GM18502 (cell line): ENCODE results near the gene PRRC2B.
A peak's percentile ranks its signal among the peaks of the same experiment; 100 is the strongest.
"Not testable (repeated sequence)": the region's sequence is repeated elsewhere in the genome, so short reads cannot be mapped to it uniquely, and the experiment has no call there.

Experiments
- ATAC-seq: cut with Tn5 transposase; IDR thresholded peaks from one replicate; pipeline ENCODE4 v1.9.1; 2021; ENCODE audit warnings: mild to moderate bottlenecking; ENCODE audit not compliant: unreplicated experiment, poor library complexity

Gene PRRC2B

GRCh38 chr9:131393622-131394463, at the start of gene PRRC2B:
Gene PRRC2B, plus strand, starts transcription at chr9:131394086. Its CDS starts 36,059 bp downstream, at chr9:131430145.
- peak; percentile 53 for ATAC-seq

DNA sequence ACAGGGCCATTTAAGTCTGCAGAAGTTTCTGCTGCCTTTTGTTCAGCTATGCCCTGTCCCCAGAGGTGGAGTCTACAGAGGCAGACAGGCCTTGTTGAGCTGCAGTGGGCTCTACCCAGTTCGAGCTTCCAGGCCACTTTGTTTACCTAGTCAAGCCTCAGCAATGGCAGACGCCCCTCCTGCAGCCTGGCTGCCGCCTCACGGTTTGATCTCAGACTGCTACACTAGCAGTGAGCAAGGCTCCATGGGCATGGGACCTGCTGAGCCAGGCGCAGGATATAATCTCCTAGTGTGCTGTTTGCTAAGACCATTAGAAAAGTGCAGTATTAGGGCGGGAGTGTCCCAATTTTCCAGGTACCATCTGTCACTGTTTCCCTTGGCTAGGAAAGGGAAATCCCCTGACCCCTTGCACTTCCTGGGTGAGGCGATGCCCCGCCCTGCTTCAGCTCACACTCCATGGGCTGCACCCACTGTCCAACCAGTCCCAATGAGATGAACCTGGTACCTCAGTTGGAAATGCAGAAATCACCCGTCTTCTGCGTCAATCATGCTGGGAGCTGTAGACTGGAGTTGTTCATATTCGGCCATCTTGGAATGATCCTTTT, 48.9 kb upstream of the PRRC2B start:
- ATAC-seq, result not testable (repeated sequence)

DNA sequence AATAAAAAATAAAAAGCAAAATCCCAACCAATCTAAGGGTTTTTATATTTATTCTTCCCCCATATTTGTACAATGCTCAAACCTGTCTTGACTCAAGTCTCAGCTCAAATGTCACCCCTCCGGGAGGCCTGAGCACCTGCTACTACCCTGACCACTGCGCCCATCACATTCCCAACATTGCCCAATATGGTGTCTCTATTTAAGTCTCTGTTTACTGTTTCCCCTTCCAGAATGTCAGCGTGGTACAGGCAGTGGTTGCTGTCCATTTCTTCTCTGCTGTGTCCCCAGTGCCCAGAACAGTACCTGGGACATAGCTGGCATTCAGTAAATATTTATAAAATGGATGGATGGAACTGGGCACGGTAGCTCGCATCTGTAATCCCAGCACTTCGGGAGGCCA, 47.3 kb upstream of the PRRC2B start:
- no peak for ATAC-seq

DNA sequence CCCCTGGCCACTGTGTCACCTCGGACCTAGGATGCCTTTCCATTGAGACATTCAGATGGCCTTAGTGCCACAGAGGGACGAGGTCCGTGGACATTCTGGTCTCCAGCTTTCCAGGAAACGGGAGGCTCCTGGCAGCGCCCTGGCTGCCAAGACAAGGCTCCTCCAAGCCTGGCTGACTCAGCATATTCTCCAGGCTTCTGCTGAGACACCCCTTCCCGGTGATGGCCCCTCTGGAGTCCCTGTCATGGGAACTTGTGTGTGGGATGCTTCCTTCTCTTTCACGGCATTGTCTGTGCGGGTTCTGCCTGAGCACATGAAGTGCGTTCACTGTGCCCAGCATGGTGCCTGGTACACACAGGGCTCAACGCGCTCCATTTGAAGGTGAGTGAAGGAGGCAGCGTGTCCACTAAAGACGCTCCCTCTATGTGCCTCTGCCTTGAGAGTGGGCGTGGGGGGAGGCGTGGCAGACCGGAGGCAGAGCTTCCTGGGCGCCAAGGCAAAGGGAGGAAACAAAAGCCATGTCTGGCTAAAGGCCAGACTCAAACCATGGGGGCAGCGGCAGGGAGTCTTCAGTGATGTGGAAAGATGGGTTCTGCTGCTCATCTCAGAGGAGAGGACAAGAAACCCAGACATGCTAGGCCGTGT, 46.4 kb upstream of the PRRC2B start:
- no peak for ATAC-seq

DNA sequence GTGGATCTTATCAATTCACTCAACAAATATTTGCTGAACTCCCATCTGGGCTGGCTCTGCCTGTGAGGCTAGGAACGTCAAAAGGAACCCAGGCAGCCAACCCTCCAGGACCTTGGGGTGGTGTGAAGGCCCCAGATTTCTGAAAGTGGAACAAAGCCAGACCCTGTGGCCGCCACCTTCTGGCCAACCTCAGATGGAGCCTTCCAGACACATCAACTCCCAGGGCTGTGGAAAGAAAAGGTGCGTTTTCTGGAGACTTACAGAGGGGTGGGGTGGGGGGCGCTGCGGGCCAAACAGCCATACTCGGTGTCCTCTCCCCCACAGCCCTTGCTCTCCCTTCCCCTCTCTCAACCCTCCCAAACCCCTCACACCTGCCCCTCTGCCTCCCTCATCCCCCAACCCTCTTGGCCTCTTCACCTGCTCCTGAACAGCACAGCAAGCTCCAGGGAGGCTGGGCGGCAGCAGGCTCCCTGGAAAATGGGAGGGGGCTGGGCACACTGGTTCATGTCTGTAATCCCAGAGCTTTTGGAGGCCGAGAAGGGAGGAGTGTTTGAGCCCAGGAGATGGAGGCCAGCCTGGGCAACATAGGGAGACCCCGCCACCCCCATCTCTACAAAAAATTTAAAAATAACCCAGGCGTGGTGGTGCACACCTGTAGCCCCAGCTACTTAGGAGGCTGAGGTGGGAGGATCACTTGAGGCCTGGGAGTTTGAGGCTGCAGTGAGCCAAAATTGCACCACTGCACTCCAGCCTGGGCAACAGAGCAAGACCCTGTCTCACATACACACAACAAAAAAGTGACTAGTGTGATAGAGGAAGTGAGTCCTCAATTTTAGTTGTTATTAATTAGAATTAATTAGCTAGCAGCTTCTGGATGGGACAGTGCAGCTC, 45.0 kb upstream of the PRRC2B start:
- no peak for ATAC-seq

- no peak for ATAC-seq
Measured at GRCh38 chr9:131349522-131349880, 44.4 kb upstream of the PRRC2B start.

DNA sequence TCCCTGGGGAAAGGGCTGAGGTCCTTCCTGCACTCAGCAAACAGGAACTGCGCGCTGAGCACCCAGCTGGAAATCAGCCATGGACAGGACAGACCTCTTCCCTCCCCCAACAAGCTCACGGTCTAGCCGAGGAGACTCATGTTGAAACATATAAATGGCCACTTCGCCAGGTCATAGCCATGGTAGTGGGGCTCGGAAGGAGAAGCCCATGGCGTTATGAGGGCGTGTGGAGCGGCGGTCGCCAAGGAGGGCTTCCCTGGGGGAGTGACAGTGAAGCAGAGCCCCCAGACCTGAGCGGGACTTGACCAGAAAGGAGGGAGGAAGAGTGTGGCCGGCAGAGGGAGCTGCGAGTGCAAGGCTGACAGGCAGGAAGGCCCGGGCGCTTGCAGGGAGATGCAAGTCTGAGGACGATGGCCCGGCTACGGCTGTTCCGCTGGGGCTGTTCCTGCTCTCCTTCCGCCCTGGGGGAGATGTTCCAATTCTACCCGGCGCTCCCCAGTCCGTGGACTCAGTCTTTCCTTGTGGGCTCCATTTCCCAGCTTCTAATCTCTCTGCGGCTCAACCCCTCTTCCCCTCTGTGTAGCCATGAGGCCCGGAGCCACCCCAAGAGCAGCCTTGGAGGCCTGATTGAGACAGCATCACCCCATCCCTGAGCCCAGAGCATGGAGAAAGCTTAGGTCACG, 43.9 kb upstream of the PRRC2B start:
- no peak for ATAC-seq

- not testable (repeated sequence) for ATAC-seq
Measured at GRCh38 chr9:131356479-131356878, 37.4 kb upstream of the PRRC2B start.

GRCh38 chr9:131358556-131358955, 35.3 kb upstream of the PRRC2B start:
- ATAC-seq, result no peak

DNA sequence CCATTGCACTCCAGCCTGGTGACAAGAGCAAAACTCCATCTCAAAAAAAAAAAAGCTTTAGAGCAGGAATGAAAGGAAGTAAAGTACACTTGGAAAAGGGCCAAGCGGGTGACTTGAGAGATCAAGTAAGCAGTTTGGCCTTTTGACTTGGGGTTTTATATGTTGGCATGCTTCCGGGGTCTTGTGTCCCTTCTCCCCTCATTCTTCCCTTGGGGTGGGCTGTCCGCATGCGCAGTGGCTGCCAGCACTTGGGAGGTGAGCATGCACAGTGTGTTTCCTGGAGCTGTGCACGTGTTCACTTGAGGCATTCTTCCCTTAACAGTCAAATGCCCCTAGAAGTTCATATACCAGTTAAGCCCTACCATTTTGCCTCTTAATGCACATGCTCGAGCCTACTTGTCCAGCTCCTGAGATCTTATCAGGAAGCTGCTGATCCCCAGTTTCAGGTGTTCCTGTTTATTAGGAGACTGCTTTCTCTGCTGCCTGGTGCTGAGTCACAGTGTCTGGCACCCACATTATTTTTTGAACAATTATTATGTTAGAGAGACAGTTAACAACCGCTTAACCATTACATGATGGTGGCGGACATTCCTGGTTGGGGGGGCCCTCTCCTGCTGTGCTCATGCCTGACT, 32.6 kb upstream of the PRRC2B start:
- ATAC-seq, result no peak

DNA sequence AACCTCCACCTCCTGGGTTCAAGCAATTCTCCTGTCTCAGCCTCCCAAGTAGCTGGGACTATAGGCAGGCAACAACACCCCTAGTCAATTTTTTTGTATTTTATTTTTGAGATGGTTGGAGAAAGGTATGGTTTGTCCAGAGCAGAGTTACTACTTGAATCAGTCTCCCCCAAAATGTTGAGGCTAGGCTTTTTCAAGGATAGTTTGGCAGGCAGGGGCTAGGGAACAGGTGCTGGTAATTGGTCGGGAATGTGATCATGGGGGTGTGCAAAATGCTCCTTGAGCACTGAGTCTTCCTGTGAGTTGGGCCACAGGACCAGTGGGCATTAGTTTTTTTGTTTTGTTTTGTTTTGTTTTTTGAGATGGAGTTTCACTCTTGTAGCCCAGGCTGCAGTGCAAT, 28.3 kb upstream of the PRRC2B start:
- ATAC-seq, result no peak

GRCh38 chr9:131366761-131367401, 27.0 kb upstream of the PRRC2B start:
- no peak for ATAC-seq

- ATAC-seq, result no peak
Measured at GRCh38 chr9:131367450-131367849, 26.4 kb upstream of the PRRC2B start.

- no peak for ATAC-seq
Measured at GRCh38 chr9:131370638-131371037, 23.2 kb upstream of the PRRC2B start.

GRCh38 chr9:131372599-131372973, 21.3 kb upstream of the PRRC2B start:
- ATAC-seq, result not testable (repeated sequence)

DNA sequence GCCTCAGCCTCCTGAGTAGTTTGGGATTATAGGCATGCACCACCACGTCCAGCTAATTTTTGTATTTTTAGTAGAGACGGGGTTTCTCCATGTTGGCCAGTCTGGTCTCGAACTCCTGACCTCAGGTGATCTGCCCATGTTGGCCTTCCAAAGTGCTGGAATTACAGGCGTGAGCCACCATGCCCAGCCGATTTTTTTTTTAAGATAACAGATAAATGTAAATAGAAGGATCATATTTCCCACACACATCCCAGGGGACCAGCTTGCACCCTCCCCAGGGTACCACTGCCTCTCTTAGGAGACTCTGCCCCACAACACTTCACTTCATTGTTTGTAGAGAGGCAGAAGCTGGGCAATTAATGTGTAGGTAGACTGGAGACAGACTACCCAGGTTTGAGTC, 19.2 kb upstream of the PRRC2B start:
- not testable (repeated sequence) for ATAC-seq

DNA sequence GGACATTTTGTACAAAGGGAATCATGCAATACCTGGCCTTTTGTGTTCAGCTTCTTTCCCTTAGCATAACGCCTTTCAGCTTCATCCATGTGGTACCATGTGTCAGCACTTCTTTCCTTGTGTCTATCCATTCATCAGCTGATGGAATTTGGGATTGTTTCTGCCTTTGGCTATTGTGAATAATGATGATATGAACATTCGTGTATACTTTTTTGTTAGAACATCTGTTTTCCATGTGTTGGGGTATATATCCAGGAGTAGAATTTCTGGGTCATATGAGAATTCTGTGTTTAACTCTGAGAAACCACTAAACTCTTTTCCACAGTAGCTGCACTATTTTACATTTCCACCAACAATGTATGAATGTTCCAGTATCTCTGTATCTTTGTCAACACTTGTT, 14.8 kb upstream of the PRRC2B start:
- no peak for ATAC-seq

DNA sequence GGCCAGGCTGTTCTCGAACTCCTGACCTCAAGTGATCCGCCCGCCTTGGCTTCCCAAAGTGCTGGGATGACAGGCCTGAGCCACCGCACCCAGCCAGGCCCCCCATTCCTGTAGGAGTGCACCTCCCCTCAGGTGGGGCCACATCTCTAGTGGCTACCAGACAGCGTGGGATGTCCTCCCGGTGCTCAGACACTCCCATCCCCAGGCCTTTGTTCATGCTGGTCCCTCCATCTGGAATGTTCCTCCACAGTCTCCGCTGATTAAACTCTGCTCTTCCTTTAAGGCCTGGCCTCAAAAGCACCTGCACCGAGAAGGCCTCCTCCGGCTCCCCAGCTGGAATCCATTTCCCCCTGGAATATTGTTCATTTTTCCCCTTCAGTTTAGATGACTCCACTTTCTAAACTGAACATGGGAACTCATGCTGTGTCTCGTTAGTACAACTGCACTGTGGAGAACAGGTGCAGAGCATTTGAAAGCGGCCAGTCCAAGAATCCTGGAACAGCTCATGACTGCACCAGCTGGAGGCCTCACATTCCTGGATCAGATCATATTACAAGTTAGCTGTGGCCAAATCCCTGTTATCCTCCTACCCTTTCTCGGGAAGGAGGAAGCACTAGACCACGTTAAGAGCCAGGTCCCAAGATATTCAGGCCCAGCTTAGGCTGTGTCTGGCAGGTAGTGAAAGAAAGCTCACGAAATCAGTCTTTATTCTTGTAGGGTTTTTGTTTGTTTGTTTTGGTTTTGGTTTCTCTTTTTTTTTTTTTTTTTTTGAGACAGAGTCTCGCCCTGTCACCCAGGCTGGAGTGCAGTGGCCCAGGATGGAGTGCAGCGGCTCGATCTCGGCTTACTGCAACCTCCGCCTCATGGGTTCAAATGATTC, 10.8 kb upstream of the PRRC2B start:
- ATAC-seq, result no peak
